ENCODE results near the gene ZBTB40.

The ZBTB40 gene

DNA sequence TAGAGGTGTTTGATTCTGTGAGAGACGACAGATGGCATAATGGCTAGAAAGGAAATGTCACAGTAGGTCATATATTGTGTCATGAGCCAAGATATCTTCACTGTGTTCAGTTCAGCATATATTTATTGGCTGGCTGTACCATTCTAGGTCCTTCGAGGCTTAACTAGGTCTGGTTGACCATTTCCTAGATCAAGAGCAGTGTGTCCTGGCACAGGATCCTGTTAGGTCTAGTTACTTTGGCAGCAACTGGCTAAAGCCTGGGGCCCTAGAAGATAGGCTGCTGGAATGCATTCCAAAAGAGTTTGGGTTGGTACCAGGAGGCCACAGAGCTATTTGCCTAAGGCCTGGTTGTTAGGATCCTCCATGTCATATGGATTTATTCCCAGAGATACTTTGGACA lies 20.9 kb downstream of the ZBTB40 start:
- DNase-seq = no peak

- no peak for DNase-seq
These were observed 22.3 kb downstream of the ZBTB40 start for GRCh38 chr1:22473952-22474351.

GRCh38 chr1:22476566-22476965 lies 24.9 kb downstream of the ZBTB40 start:
- no peak for DNase-seq

DNA sequence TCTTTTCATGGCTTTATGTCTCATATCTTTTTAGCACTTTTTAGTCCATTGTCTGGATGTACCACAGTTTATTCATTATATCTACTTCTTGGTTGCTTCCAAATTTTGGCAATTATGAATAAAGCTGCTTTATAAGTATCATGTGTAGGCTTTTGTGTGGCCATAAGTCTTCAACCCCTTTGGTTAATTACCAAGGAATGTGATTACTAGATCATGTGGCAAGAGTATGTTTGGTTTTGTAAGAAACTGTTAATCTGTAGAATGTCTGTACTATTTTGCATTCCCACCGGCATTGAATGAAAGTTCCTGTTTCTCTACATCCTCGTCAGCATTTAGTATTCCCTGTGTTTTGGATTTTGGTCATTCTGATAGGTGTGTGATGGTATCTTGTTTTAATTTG lies 31.5 kb downstream of the ZBTB40 start:
- DNase-seq = no peak

GRCh38 chr1:22484706-22485345 lies 33.2 kb downstream of the ZBTB40 start:
- no peak for DNase-seq

DNA sequence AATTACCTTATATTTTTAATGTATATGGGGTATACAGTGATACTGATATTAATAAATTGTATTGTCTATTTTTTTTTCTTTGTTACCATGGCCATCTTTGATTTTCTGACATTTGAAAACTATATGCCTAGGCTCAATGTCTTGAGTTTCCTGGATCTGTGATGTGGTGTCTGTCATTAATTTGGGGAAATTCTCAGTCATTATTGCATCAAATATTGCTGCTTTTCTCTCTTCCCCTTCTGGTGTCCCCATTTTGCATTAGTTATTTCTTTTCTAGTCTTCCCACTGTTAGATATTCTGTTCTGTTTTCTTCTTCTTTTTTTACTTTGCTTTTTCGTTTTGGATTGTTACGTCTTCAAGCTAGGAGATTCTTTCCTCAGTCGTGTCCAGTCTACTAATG lies 33.8 kb downstream of the ZBTB40 start:
- DNase-seq = no peak

DNA sequence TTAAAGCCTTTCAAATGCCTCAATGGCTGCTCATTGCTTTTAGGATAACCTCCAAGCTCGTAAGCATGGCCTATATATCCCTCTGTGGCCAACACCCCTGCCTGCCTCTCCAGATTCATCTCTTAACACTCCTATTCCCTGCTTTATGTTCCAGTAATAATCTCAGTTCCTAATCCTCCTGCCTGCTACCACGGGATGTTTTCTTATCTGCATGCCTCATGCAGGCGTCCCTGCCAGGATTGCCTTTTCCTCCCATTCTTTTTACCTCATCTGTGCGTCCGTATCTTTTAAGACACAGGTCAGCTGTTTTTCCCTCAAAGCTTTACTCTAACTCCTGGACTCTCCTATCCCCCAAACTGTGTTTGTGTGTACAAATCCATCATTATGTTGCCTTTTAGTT lies 36.1 kb downstream of the ZBTB40 start:
- no peak for DNase-seq

GRCh38 chr1:22488319-22488718 lies 36.7 kb downstream of the ZBTB40 start:
- no peak for DNase-seq

GRCh38 chr1:22489278-22489677 lies 37.6 kb downstream of the ZBTB40 start:
- no peak for DNase-seq

DNA sequence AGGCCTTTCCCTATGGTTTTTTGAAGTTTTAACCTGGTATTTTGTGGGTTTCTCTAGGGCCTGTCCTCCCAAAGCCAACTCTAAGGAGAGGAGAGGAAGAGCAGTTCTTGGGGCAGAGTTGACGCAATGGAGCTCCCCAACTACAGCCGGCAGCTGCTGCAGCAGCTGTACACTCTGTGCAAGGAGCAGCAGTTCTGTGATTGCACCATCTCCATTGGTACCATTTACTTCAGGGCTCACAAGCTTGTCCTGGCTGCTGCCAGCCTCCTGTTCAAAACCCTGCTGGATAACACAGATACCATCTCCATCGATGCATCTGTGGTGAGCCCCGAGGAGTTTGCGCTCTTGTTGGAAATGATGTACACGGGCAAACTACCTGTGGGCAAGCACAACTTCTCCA lies 38.2 kb downstream of the ZBTB40 start:
- no peak for DNase-seq

DNA sequence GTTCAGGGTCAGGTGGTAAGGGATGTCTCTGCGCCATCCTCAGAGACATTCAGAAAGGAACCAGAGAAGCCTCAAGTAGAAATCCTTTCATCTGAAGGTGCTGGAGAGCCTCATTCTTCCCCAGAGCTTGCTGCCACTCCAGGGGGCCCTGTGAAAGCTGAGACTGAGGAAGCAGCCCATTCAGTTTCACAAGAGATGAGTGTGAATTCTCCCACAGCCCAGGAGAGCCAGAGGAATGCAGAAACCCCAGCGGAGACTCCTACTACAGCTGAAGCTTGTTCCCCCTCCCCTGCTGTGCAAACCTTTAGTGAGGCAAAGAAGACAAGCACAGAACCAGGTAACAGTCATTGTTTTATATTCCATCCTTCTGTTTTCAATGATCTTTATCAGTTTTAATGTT lies 38.7 kb downstream of the ZBTB40 start:
- no peak for DNase-seq

DNA sequence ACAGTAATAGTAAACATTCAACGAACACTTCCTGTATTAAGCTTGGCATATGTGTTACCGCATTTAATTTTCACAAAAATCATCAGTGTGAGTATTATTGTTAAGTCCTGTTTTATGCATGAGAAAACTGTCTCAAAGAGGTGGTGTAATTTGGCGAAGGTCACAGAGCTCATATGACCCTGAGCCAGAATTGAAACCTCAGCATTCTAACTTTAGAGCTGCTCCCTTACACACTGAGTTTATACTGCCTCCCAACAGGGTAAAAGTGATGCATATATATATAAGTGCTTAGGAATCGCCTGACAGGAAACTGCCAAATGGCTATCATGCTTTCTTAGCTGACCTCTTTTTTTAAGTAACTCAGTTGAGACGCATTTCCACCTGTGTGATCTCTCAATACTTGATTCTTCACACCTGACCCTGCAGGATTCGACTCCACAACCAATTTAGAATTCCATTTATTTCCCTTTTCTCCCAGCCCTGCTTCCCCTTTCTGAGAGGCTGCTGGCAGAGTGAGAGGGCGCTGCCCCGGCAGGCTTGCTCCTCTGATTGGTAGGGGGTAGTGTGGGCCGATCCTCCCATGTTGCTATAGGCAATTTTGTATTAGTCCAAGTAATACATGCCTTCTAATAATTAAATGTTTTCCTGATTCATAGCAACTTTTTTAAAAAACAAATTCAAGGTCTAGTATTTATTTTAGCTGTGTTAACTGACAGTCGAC lies 40.5 kb downstream of the ZBTB40 start:
- DNase-seq = no peak

- DNase-seq = no peak
These were observed 42.5 kb downstream of the ZBTB40 start for GRCh38 chr1:22494144-22494543.

GRCh38 chr1:22494943-22495579 lies 43.4 kb downstream of the ZBTB40 start:
- DNase-seq = no peak

DNA sequence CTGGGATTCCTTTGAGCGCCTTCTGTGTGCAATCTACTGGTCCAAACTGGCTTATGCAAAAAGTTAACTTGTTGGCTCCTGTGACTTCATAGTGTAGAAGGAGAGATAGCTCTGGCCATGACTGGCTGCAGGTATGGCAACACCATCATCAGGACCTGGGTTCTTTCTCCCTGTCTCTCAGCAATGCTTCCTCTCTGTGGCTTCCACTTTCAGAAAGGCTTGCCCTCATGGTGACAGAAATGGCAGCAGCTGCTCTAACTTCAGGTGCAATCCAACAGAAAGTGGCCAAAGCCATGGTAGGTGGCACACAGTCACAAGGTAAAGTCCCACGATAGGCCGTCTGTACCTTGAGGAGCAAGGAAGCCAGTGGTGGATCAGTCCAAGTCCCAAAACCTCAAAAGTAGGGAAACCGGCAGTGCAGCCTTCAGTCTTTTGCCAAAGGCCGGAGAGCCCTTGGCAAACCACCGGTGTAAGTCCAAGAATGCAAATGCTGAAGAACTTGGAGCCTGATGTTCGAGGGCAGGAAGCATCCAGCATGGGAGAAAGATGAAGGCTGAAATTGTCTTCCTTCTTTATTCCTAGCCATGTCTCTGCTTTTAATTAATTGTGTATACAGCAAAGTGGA lies 45.0 kb downstream of the ZBTB40 start:
- no peak for DNase-seq

DNA sequence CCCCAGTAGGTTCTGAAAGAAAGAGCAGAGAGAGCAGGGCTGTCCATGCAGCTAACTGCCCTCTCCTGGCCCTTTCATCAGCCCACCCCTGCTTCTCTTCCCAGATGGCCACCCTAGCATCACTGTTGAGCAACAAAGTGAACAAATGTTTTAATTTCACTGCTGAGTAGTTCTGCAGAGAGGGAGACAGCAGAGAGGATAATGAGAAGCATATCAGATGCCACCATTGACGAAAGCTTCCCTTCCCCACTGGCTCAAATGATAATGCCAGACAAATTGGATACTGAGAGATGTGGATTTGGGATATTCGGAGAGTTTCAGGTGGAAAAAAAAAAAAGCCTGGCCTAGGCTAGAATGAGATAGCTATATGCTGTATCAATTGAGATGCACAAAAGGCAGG lies 46.8 kb downstream of the ZBTB40 start:
- DNase-seq = no peak

- no peak for DNase-seq
These were observed 48.4 kb downstream of the ZBTB40 start for GRCh38 chr1:22500058-22500457.

DNA sequence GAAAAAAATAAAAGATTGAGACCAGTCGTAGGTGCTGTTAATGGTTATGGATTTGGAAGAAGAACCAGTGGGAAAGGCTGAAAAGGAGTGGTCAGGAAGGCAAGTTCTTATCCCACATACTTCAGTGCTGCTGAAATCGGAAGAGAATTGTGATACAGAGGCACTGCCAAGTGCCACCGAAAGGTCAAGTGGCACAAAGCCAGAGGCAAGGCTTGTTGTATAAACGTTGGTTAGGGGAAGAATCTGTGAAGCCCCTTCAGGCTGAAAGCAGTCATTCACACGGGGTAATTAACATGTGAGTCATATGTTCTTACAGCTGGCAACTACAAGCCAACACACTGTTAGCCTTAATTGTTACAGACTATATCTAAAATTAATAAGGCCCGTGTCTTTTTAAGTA lies 48.8 kb downstream of the ZBTB40 start:
- DNase-seq = no peak

DNA sequence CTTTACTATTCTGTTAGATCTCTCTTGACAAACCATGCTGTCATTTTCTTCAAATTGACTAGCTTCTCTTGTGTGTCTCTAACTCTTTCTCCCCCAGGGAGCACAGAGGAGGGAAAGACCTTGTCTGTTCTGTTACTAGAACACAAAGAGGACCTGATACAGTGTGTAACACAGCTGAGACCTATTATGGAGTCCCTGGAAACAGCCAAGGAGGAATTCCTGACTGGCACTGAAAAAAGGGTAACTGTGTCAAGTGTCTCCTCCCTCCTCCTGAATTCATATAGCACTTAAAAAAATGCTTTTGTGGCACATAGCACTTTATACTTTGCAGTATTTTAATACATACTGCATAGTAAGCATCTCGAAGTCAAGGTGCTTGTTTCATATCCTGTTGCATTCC lies 50.6 kb downstream of the ZBTB40 start:
- no peak for DNase-seq

- DNase-seq = no peak
These were observed 52.2 kb downstream of the ZBTB40 start for GRCh38 chr1:22503721-22504410.

GRCh38 chr1:22506130-22506692 lies 54.6 kb downstream of the ZBTB40 start:
- no peak for DNase-seq

DNA sequence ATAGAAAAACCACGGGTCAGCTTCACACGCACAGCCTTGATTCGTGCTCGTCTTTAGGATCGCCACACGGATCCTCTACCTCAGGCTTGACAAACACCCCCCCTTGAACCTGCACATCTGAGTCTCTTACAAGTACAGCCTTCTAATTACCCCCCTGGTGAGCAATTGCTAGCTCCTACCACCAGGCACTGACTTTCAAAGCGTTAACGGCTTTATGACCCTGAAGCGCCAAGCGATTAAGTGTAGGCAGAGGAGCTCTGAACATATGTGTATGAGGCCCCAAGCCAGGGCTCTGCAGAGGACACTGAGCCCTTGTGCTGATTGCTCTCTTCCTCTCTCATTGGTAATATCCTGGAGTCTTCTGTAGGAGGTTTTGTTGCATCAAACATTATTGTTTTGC lies 55.9 kb downstream of the ZBTB40 start:
- DNase-seq = no peak

GRCh38 chr1:22508329-22508728 lies 56.7 kb downstream of the ZBTB40 start:
- no peak for DNase-seq

Data from CD4-positive, alpha-beta T cell treated with Interleukin-10 for 1 hour (primary cell).